NOMO-1 (cell line): ENCODE results near the gene METTL24.

Experiments
- DNase-seq, 2 experiments: peaks; one replicate each; lab custom pipeline; 2025; ENCODE audit not compliant: unreplicated experiment in 2 of 2; lab: John Stamatoyannopoulos, UW

The METTL24 gene

GRCh38 chr6:110211753-110212152 lies 146.4 kb downstream of the METTL24 start:
- DNase-seq = no peak

DNA sequence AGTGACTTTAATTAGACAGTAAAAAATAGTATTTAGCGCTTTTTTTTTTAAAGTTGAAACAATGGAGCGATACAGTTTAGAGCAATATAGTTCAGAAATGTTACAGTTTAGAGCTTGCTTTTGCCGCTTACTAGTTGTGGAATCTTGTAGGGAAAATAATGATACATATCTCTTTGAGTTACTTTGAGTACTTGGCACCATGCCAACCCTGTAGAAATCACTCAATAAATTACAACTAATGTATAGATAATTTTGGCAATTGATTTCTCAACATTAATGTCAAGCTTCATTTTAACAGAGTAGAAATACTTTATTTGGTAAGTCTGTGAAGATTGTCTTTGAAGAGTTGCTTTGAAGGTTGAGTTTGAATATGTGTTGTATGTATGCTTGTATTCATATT lies 150.5 kb downstream of the METTL24 start:
- no peak for DNase-seq

- DNase-seq = no peak
Measured at GRCh38 chr6:110201151-110201884, 156.8 kb downstream of the METTL24 start.

DNA sequence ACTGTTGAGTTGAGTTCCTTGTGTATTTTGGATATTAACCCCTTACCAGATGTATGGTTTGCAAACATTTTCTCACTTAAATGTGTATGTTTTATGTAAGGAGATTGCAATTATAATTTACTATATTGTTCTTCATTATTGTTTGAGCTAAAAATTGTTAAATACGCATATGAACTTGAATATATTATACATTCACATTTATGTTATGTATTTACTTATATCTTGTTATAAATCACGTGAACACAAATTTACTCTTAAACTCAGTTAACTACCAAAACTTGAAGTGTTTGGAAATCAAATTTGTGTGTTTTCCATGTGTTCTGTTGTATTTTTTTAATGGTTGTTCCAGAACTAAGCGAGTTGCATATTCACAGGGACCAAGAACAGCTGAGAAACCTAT lies 159.6 kb downstream of the METTL24 start:
- no peak for DNase-seq

DNA sequence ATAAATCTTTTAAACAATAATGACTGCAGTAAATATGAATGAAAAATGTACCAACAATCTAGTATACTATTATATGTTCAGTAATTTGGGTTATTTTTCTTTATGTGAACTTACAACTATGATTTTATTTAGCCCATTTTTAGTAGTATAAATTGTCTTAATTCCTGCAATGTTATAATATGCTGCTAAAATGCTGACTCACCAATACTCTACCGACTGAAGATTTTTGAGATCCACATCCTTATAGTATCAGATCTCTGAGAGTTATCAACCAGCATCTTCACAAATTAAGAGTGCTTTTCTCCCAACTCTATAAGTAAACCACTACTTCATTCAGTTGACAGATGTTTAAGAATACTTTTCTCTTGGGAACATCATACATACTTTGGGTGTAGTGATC lies 161.3 kb downstream of the METTL24 start:
- no peak for DNase-seq

DNA sequence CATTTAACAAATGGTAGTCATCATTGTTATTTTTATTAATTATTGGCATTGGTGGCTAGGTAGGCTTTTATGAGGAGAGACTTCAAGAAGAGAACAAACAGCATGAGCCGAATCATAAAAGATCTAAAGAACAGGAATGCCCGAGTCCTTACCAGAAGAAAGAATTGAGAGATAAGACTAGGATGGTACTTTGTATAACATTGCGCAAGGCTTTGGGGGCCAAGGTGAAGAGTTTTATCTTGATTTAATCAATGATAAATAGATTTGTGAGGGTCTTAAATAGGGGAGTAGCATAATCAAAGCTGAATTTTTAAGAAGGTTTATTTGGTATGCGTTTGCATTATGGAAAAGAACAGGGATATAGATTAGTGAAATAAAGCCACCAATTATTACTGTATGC lies 162.5 kb downstream of the METTL24 start:
- DNase-seq = no peak
